ENCODE results near the gene MRPL21.

The MRPL21 gene

GRCh38 chr11:68934666-68935065, 31.0 kb upstream of the MRPL21 start:
- no peak for DNase-seq

DNA sequence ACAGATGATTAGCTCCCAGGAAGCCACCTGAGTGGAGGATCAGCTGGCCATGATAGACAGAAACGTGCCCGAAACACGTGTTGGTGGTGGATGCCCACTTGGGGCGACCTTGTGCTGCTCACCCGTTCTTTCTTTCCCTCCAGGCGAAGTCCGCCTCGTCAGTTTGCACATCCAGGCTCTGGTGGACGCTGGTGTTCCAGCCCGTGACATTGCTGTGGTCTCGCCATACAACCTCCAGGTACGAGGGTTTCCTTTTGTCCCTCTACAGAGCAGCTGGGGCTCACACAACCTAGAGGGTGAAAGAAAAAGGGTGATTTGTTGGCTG, 30.7 kb upstream of the MRPL21 start:
- no peak for DNase-seq

- DNase-seq, result no peak
Observed at GRCh38 chr11:68933605-68934320, 30.1 kb upstream of the MRPL21 start.

DNA sequence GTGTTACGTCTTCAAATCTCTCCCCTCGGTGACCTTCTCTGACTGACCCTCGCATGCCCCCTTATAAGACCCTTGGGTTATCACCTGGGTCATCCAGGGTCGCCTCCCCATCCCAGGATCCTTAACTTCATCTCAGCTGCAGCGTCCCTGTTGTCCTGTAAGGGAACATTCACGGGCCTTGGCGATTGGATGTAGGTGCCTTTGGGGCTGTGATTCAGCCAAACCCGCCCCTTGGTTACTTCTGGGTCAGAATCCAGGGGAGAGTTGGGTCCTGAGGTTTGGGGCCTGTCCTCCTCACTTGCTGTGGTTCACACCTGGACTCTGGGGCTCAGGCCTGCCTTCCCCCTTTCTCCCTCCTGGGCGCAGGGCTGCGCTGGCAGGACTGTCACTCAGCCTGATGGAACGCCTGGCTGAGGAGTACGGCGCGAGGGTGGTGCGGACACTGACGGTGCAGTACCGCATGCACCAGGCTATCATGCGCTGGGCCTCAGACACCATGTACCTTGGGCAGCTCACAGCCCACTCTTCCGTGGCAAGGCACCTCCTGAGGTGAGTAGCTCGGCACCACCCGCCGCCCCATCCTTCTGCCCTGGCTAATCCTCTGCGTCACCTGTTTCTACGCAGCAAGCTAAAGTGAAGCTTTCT, 29.4 kb upstream of the MRPL21 start:
- DNase-seq, result no peak

DNA sequence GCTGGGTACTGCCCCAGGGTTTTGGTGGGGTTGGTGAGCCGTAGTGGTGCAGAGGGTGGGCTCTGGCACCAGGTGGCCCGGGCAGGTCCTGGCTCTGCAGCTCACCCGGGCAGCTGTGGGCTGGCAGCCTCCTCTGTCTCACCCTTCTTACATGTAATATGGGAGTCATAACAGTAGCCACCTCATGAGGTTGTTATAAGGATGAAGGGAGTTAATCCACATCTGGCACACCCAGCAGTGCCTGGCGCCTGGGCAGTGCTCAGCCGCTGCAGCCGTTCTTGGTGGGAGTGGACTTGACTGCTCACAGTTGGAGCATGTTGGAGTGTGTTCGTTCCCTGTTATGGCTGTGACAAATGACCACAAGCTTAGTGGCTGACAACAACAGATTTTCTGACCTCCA, 28.7 kb upstream of the MRPL21 start:
- no peak for DNase-seq

DNA sequence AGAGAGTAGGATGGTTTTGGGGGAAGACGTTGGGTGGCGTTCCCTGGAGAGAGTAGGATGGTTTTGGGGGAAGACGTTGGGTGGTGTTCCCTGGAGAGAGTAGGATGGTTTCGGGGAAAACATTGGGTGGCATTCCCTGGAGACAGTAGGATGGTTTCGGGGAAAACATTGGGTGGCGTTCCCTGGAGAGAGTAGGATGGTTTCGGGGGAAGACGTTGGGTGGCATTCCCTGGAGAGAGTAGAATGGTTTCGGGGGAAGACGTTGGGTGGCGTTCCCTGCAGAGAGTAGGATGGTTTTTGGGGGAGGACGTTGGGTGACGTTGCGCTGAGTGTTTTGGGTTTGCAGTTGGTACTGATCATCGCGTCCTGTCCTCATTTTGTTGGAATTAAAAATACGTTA, 28.3 kb upstream of the MRPL21 start:
- no peak for DNase-seq

GRCh38 chr11:68930991-68931855, 27.6 kb upstream of the MRPL21 start:
- no peak for DNase-seq

DNA sequence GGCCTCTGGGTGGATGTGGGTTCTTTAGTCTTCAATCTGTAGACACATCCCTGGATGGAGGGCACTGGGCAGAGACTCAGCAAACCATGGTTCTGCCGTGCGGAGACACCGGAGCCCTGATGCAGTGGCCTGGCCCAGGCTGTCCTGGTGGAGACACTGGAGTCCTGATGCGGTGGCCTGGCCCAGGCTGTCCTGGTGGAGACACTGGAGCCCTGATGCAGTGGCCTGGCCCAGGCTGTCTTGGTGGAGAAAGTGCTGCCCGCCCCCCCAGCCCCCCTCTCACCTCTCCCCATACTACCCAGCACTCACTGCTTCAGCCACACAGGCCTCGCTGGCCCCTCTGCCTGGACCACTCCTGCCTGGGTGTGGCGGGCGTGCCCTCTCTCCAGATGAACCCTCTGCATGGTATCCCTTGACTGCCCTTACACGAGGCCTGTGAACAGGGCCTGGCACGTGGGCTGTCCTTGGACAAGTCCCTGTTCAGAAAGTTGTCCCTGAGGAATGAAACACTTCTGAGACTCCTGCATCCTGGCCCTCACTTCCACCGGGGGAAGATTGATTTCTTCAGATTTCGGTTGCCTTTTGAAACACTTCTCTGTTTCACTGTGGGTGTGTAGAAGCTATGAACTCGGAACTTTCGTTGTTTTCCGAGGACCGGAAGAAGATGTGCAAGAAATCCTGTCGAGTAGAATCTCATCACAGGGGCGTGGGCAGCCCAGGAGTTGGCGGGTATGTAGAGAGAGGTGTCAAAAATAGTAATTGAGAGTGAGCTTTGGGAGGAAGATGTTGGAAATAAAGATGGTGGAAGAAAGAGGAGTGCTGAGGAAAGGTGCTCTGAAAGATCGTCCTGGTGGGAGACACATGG, 26.3 kb upstream of the MRPL21 start:
- no peak for DNase-seq

DNA sequence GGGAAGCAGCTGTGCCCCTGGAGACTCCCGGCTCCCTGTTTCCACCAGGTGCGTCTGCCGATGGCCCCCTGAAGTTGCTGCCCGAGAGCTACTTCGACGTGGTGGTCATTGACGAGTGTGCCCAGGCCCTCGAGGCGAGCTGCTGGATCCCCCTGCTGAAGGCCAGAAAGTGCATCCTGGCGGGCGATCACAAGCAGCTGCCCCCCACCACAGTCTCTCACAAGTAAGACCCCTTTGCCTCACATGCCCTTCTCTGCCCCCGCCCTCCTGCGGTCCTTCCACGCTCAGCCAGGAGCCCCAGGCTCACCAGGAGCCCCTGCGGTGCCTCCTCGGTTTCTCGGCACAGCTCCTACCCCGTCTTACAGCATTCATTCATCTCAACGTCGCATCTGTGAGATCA, 25.5 kb upstream of the MRPL21 start:
- DNase-seq, result no peak

DNA sequence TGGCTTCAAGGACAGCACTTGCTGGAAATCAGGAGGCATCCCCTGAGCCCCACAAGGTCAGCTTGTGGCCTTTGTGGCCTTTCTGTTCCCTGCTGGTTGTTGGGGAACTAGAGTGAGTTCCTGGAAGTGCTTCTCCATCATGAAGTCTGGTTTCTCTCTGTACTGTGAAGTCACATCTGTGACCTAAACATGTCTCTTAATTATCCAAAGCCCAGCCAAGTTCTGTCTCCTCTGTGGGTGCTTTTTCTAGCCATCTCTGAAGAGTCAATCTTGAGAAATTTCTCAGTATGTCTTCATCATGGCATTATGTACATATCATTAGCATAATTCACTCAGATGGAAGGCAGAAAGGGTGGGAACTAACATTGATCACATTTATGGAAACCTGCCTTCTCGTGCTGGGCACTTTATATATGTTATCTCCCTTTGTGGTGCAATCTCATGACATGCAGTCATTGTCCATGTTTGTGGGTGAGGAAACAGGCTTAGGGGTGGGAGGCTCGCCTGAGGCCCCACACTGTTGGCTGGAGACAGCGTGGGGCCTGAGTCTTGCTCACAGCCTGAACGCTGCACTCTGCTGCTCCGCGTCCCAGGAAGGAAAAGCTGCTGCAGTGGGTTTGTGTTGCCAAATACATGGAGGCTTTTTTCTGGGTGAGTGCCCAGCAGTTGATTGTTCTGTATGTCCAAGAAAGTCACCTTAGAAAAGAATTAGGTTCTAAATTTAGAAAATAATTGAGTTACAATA, 24.7 kb upstream of the MRPL21 start:
- no peak for DNase-seq

DNA sequence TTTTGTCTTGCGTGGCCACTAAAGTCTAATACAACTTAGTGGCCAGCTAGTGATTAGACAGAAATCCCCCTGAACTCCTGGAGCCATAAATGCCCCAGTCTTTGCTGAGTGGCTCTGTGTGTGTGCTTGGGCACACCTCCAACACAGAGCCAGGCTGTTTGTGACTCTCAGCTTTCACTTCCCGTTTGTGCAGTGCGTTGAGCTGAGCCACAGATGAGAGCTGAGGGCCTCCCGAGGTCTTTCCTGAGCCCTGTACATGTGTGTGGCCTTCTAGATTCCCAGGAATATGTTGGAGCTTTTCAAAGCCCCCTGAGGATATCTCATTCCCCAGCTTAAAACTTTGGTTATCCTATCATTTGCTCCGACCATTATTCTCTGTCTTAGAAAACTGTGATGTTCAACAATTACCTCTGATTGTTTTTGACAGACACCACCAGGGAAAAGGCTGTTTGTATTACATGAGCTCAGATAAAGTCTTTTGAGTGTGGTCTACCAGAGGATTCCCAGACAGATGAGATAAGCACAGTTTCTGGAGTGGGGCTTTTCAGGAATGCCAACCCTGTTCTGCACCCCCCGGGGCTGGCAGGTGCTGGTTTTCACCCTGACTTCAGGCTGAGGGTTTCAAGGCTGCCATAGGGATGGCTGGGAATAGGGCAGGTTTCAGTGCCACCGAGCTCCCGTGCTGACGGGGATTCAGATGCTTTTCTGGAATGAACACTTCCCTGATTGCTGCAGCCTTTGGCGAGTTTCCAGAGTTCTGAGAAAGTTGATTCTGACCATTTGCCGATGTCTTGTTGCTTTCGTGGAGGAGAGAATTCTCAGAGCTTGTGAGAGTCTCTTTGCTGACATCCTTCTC, 23.9 kb upstream of the MRPL21 start:
- peak; percentile 89 for DNase-seq

- DNase-seq, result no peak
Observed at GRCh38 chr11:68925611-68926010, 22.0 kb upstream of the MRPL21 start.

DNA sequence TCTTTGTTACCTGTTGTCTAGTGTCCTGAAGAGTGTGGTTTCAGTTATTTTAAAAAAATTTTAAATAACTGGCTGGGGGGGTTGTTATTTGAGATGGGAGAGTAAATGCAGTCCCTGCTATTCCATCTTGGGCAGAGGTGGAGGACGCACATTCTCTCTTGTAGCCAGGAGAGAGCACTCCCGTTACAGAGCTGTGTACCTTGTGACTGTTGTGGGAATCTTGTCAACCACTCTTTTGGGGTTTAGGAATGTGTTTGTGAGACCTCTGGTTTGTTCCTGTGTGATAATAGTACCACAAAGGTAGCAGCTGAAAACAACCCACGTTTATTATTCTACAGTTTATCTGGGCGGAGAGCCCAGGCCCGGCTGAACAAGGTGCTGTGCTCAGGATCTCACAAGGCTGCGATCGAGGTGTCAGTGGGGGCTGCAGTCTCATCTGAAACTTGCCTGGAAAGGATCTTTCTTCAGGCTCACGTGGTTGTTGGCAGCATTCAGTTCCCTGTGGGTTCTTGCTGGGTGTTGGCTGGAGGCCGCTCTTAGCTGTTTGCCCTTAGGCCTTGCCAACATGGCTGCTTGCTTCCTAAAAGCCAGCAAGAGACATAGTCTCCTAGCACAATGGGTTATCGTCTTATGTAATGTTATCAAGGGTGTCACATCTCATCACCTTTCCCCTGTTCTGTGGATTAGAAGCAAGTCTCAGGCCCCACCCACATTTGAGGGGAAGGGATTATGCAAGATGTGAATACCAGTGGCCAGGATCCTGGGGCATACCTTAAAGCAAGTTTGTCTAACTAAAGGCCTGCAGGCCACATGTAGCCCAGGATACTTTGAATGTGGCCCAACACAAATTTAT, 20.7 kb upstream of the MRPL21 start:
- DNase-seq, result no peak

GRCh38 chr11:68923614-68924013, 20.0 kb upstream of the MRPL21 start:
- DNase-seq, result no peak

GRCh38 chr11:68916439-68916838, 12.8 kb upstream of the MRPL21 start:
- DNase-seq, result no peak

- no peak for DNase-seq
Observed at GRCh38 chr11:68914761-68915160, 11.1 kb upstream of the MRPL21 start.

DNA sequence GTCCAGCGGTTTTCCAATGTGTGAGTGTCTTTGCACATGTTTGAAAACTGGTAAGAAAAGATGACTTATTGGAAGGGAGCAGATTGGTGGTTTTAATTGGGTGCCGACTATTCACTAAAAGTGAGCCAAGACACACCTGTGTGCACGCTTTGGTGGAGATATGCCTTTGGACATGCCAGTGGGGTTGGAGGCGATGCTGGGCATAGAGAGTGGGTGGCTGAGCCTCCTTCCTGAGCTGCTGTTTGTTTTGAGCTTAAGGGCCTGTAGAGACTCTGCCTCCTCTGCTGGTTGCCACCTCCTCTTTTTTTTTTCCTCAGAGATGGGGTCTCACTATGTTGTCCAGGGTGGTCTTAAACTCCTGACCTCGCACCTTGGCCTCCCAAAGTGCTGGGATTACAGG, 9.6 kb upstream of the MRPL21 start:
- DNase-seq, result no peak

DNA sequence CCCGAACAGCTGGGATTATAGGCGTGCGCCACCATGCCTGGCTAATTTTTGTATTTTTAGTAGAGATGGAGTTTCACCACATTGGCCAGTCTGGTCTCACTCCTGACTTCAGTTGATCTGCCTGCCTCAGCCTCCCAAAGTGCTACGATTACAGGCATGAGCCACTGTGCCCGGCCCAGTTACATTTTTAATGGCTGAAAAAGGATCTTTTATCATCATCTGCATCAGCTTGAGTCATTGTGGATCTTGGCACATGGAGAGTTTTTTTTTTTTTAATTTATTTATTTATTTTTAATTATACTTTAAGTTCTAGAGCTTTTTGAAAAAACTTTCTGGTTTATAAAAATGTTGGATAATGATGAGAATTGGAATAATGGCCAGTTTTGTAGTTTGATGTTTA, 8.6 kb upstream of the MRPL21 start:
- DNase-seq, result no peak

DNA sequence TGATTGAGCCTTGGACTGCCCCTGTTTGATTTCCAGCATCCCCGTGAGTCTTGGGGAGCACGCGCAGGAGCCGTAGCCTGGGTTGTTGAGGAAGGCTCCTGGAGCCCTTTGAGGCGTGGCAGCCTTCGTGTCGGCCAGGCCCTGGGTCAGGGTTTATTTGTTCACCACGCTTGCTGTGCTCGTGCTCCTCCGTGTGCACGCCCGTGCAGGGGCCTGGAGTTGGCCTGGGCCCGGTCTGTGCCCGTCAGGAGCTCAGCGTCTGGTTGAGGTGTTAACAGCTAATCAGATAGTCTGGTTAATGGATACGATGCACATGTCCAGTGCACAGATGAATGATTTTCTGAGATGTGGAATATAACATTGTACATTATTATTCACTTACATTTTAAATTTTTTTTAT, 8.1 kb upstream of the MRPL21 start:
- no peak for DNase-seq

GRCh38 chr11:68910965-68911364, 7.3 kb upstream of the MRPL21 start:
- no peak for DNase-seq

All from RPMI8226 (cell line).